Parathyroid adenoma (tissue), 2 donors: ENCODE data around the gene CCDC107.
A peak's percentile ranks its signal among the peaks of the same experiment; 100 is the strongest.

ENCODE experiments used
- H2AFZ ChIP-seq: fragments of 300-600 bp; sonication (generic); one replicate; pipeline ENCODE4 v1.7.0; 2017; ENCODE audit warnings: antibody characterized with exemption, mild to moderate bottlenecking
- H3K27ac ChIP-seq: fragments of 300-600 bp; sonication (generic); one replicate; pipeline ENCODE4 v1.7.0; 2017
- H3K27me3 ChIP-seq: fragments of 300-600 bp; sonication (generic); one replicate; pipeline ENCODE4 v1.7.0; 2017; ENCODE audit warnings: low read length; ENCODE audit not compliant: control insufficient read depth, insufficient read depth
- H3K36me3 ChIP-seq: fragments of 300-600 bp; sonication (generic); one replicate; pipeline ENCODE4 v1.7.0; 2017; ENCODE audit warnings: low read length; ENCODE audit not compliant: control insufficient read depth, insufficient read depth
- H3K4me1 ChIP-seq: fragments of 300-600 bp; sonication (generic); one replicate; pipeline ENCODE4 v1.7.0; 2017; ENCODE audit warnings: control low read depth
- H3K4me2 ChIP-seq: fragments of 300-600 bp; sonication (generic); one replicate; pipeline ENCODE4 v1.7.0; 2017; ENCODE audit warnings: low read length
- H3K4me3 ChIP-seq: fragments of 300-600 bp; sonication (generic); one replicate; pipeline ENCODE4 v1.7.0; 2017; ENCODE audit warnings: low read depth, low read length
- H3K79me2 ChIP-seq: fragments of 300-600 bp; sonication (generic); one replicate; pipeline ENCODE4 v1.7.0; 2017; ENCODE audit warnings: control low read depth
- H3K9ac ChIP-seq: fragments of 300-600 bp; sonication (generic); one replicate; pipeline ENCODE4 v1.7.0; 2017; ENCODE audit warnings: mild to moderate bottlenecking
- H3K9me3 ChIP-seq: fragments of 300-600 bp; sonication (generic); one replicate; pipeline ENCODE4 v1.7.0; 2017; ENCODE audit warnings: low read length; ENCODE audit not compliant: control insufficient read depth
- TF ChIP-seq, protein P1 (sequence below): fragments of 300-600 bp; sonication (generic); IDR thresholded peaks from one replicate; pipeline ENCODE4 v1.7.0; 2017; ENCODE audit warnings: antibody characterized with exemption, mild to moderate bottlenecking
- donor health status: primary hyperparathyroidism.

CCDC107 gene

DNA sequence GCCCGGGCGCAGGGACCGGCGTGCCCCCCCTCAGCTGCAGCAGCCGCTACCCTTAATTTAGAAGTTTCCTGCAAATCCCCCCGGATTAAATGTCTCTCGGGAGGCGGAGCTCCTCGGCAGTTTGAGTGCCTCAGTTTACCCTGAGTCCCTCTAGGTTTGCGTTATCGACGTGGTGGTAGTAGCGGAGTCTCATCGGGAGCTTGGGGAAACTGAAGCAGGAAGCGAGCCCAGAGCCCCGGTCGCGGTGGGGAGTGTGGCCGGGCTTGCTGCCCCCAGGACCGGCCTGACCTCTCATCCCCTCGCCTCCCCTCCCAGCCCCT, 32.2 kb downstream of the CCDC107 start:
- Histone ChIP-seq H3K36me3 (no peaks in the 10 kb centered on the region), H2AFZ (peak overlapping the region; percentile 94), H3K9me3 (no peaks in the 10 kb centered on the region), H3K4me2 (peak overlapping the region; percentile 99), H3K4me3 (peak overlapping the region; percentile 78), H3K27ac (no peak overlapping the region), H3K4me1 (peaks cover 8% of the 10 kb centered on the region), H3K9ac (no peak overlapping the region), H3K79me2 (no peaks in the 10 kb centered on the region), H3K27me3 (no peaks in the 10 kb centered on the region)
- TF ChIP-seq, protein P1, sequence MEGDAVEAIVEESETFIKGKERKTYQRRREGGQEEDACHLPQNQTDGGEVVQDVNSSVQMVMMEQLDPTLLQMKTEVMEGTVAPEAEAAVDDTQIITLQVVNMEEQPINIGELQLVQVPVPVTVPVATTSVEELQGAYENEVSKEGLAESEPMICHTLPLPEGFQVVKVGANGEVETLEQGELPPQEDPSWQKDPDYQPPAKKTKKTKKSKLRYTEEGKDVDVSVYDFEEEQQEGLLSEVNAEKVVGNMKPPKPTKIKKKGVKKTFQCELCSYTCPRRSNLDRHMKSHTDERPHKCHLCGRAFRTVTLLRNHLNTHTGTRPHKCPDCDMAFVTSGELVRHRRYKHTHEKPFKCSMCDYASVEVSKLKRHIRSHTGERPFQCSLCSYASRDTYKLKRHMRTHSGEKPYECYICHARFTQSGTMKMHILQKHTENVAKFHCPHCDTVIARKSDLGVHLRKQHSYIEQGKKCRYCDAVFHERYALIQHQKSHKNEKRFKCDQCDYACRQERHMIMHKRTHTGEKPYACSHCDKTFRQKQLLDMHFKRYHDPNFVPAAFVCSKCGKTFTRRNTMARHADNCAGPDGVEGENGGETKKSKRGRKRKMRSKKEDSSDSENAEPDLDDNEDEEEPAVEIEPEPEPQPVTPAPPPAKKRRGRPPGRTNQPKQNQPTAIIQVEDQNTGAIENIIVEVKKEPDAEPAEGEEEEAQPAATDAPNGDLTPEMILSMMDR: no peak

DNA sequence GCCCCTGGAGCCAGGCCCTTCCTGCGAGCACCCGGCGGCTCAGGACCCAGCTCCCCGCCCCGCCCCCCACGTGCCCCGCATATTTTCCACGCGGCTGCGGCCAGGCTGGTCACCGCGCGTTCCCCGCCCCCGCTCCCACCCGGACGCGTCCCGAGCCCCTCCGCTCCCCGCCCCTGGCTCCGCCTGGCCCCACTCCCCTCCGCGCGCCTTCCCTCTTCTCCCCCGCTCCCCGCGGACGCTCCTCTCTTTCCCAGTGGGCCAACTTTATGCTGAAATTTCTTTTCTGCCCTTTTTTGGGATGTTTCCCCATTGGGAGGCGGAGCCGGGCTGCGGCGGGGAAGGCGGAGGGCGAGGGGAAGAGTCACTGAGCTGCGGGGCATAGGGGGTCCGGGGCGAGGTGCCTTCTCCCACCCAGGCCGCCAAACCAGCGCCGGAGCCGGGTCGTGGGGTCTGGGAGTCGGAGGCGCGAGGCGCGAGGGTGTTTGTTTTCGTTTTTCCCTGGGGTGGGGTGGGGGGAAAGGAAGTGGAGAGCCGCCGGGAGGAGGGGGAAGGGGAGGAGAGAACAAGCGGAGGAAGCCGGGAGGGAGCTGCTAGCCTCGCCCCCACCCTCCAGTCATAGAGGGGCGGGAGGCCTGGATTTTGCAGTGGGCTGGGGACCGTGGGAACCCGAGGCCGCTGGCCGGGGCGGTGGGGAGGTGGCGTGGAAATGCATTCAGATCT, 32.7 kb downstream of the CCDC107 start:
- Histone ChIP-seq H3K4me3 (peak overlapping the region; percentile 78), H3K79me2 (no peaks in the 10 kb centered on the region), H2AFZ (peak overlapping the region; percentile 94), H3K27me3 (no peaks in the 10 kb centered on the region), H3K27ac (peak overlapping the region; percentile 69), H3K4me2 (peak overlapping the region; percentile 99), H3K4me1 (peaks cover 8% of the 10 kb centered on the region), H3K9ac (peak overlapping the region; percentile 80), H3K9me3 (no peaks in the 10 kb centered on the region), H3K36me3 (no peaks in the 10 kb centered on the region)
- TF ChIP-seq, protein P1: no peak

DNA sequence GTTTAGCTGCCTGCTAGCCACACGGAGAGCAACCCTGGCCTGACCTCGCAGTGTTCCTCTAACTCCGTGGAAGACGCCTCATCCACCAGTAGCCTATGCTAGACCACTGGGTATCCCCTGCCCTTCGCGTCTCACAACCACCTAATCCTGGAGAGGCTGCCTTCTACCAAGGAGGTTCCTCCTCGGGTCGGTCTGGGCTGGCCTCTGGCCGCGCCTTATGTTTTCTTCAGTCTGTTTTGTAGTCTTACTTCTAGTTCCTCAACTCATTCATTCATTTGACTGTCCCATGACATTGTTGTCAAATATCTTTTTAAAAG, 33.2 kb downstream of the CCDC107 start:
- Histone ChIP-seq H3K36me3 (no peaks in the 10 kb centered on the region), H3K27me3 (no peaks in the 10 kb centered on the region), H3K4me1 (peaks cover 6% of the 10 kb centered on the region), H3K79me2 (no peaks in the 10 kb centered on the region), H3K27ac (peak overlapping the region; percentile 69), H3K9ac (no peak overlapping the region), H3K9me3 (no peaks in the 10 kb centered on the region), H3K4me3 (peak overlapping the region; percentile 78), H3K4me2 (peak overlapping the region; percentile 99), H2AFZ (peak overlapping the region; percentile 94)
- TF ChIP-seq, protein P1: no peak

DNA sequence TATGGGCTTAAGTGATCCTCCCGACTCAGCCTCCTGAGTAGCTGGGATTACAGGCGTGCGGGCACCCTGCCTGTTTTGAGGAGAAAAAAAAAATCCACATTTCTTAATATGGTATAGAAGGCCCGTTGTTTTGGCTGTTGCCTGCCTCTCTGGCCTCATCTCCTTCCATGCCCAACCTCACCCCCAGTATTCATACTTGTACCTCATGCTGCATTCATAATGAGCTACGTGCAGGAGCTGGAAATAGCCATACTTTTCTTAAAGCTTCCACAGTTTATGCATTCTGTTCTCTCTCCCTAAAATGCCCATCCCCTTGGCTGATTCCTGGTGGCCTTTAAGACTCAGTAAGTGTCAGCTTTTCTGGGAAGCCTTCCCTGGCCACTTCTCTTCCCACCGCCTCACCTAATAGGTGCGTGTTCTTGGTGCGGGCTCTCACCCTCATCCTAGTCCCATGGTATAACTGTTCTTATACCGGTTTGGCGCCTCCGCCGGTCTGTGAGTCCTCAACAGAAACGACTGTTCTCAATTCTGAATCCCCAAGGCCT, 33.7 kb downstream of the CCDC107 start:
- Histone ChIP-seq H3K9ac (no peak overlapping the region), H3K4me2 (no peak overlapping the region)

More for the DNA sequence above, 33.7 kb downstream of the CCDC107 start:
- Histone ChIP-seq H3K4me3 (no peak overlapping the region), H3K27ac (peak overlapping the region; percentile 69), H3K9me3 (no peaks in the 10 kb centered on the region), H3K79me2 (no peaks in the 10 kb centered on the region), H3K36me3 (no peaks in the 10 kb centered on the region), H3K4me1 (peaks cover 9% of the 10 kb centered on the region), H2AFZ (peak overlapping the region; percentile 94), H3K27me3 (no peaks in the 10 kb centered on the region)
- TF ChIP-seq, protein P1: no peak
